A172 (cell line): Measurements from ENCODE around the gene IRX4. TPM values are rescaled to one million over a fixed set of nuclear protein-coding genes. Genes with fewer than 3 reads are reported as not detected.

Experiments
- DNase-seq: peaks from one replicate; pipeline ENCODE4 v3.0.0-alpha.2; 2015; ENCODE audit warnings: low spot score
- total RNA-seq: library from RNA; depleted of rRNA; stranded (reverse); fragments of >200 nt; shearing (Covaris generic); gene quantifications from 2 replicates; pipeline ENCODE4 v1.2.3, GENCODE V29; 2014; rRNA removed

IRX4 gene
- not detected in 2 replicates for total RNA-seq

DNA sequence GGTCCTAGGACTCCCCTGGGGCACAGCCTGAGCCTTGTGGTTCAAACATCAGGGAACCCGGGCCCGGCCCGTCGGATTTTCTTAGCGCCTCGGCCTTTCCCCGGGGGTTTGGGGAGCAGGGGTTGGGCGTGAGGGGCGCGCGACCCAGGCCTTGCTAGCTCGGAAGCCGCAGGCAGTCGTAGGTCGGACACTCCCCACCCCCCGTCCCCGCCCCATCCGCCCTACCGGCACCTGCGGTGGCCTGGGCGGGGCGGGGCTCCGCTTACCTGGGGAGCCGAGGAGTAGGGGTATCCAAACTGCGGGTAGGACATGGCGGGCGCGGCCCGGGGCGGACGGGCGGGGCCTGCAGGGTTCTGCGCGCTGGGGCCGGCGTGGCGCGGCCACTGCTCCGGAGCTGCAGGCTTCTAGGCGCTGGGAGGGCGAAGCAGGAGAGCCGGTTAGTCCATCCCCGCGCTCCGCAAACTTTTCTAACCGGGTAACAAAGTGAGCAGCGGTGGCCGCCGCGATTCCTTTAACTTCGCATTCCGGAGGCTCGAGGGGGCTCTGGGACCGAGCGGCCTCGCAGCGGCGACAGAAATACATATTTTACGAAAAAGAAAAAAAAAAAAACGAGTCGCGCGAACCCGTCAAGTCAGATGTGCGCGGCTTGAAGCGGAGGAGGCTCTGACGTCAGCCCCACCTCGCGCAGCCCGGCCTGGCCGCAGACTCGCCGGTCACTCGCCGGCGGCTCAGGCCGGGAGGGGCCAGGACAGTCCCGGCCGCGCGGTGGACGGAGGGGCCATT is at the start of gene IRX4:
IRX4 (minus strand) TSS at position 589 of the 783 bp plus-strand sequence; CDS start at position 311, 278 bp downstream.
- no peak for DNase-seq

DNA sequence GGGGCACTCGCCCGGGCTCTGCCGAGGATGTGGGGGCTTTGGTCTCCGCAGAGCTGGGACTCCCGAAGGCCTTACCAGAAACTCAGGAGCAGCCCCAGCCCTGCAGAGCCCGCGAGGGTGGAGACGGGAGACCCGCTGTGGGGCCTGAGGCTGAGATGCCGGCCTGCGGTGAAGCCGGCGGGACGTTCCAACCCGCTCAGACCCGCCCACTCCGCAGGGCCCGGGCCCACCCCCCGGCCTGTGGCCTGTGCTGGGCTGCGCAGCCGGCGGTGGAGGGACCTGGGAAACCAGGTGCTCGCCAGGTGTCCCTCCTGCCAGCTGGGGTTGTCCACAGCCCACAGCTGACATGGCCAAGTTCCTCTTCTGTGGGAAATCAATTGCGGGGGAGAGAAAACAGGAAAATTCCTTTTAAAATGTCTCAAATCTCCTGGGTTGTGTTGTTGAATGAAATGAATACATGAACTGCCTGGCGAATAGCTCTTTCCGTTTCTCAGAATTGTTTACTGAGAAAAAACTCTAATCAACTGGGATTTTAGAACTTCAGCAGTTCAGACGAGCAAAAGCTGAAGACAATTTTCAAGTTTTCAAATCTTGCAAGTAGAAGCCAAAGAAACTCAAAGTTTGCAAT is 49.0 kb upstream of the IRX4 start:
- no peak for DNase-seq

DNA sequence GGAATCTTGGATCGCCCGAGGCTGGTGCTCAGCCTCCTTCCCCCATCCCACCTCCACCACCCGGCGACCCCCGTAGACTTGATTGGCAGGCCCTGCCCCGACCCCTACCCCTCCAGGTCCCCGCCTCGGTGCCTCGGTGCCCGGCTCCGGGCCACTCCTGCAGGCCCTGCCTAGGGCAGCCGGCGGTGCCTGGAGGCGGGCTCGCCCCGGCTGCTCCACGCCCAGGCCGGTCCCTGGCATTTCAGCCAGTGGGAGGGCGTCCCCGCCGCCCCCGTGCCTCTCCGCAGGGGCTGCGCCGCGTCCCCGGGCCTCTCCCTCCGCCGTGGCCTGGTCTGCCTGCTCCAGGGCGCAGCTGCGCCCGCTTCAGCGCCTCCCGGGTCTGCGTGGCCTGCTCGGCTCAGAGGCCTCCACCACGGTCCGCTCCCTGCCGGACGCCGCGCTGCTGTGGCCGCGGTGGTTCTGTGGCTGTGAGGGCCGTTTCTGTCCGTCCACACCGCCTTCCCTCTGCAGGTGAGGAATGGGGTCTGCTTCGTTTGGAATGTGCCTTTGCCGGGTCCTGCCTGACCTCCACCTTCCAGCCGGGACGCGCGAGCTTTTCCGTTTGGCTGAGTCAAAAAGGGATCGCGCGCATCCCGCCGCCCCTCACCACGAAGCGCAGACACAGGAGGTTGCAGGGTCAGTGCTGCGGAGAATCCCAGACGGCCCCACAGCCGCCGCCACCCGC is 48.3 kb upstream of the IRX4 start:
- DNase-seq: no peak

DNA sequence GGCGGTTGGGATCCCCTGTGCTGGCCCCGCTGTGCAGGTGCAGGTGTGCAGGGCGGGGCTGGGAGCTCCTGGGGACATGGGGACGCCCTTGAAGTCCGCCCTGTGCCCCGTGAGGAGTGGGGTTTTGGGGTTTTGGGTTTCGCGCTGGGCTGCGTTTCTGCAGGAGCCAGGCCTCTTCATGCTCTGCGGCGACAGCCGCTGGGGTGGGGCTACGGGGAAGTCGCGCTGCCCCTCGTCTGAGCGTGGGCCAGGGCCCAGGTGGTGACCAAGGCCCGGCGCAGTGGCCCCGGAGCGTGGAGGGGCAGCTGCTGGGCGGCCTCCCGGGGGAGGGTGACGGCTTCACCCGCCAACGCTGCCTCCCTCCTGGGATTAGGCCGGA is 47.8 kb upstream of the IRX4 start:
- DNase-seq: no peak

DNA sequence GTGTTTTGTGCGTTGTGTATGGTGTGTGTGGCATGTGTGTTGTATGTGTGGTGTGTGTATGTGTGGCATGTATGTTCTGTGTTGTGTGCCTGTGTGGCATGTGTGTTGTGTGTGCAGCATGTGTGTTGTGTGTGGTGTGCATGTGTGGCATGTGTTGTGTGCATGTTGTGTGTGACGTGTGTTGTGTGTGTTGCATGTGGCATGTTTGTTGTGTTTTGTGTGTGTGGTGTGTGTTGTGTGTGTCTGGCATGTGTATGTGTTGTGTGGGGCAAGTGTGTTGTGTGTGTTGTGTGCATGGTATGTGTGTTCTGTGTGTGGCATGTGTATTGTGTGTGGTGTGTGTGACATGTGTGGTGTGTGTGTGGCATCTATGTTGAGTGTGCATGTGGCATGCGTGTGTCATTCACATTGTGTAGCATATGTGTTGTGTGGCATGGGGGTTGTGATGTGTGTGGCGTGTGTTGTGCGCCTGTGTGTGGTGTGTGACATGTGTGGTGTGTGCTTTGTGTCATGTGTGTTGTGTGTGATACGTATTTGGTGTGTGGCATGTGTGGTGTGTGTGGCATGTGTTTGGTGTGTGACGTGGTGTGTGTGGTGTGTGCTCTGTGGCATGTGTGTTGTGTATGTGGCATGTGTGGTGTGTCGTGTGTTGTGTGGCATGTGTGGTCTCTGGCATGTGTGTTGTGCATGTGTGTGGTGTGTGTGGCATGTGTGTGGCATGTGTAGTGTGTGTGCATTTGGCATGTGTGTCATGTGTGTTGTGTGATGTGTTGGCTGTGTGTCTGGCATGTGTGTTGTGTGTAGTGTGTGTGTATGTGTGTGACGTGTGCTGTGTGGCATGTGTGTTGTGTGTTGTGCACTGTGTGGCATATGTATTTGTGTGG is 46.6 kb upstream of the IRX4 start:
- DNase-seq: no peak

DNA sequence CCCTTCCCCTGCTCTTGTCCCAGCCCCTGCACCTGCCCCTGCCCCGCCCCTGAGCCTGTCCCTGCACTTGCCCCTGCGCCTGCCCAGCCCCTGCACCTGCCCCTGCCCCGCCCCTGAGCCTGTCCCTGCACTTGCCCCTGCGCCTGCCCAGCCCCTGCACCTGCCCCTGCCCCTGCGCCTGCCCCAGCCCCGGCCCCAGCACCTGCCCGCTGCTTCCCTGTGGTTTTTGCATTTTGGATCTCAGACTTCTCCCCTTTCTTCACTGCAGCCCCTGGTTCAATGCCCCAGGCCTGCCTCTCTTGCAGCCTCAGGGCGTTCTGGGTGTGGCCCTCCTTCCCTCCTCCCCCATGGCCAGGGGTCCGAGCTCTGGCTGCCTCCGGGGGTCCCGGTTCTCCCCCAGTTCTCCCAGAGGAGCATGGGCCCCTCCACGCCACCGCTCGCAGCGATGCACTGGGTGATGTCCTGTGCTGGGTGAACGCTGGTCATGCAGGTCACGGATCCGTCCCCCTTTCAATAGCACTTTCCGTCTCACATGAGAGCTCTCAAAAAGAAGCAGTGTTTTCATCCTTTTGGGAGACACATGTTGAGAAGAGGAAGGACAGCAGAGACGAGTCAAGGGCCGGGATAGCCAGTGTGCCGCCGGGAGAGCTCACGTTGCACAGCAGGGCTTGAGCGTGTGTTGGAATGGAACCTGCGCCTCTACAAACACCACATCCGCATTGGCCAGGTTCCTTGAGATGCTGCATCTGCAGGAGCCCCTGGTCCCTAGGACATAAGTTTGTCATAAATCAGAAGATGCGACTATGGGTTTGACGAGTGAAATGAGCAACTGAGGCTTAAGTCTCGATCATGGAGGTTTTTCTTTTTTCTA is 44.0 kb upstream of the IRX4 start:
- no peak for DNase-seq

DNA sequence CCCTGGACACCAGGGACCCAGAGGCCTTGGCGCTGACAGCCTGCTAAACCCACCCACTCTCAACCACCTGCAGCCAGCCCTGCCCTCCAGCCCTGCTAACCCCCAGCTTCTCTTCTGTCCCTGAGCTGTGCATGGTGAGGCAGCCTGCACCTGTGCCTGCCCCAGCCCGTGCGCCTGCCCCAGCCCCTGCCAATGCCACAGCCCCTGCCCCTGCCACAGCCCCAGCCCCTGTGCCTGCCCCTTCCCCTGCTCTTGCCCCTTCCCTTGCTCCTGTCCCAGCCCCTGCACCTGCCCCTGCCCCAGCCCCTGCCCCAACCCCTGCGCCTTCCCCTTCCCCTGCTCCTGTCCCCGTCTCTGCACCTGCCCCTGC is 43.3 kb upstream of the IRX4 start:
- no peak for DNase-seq

DNA sequence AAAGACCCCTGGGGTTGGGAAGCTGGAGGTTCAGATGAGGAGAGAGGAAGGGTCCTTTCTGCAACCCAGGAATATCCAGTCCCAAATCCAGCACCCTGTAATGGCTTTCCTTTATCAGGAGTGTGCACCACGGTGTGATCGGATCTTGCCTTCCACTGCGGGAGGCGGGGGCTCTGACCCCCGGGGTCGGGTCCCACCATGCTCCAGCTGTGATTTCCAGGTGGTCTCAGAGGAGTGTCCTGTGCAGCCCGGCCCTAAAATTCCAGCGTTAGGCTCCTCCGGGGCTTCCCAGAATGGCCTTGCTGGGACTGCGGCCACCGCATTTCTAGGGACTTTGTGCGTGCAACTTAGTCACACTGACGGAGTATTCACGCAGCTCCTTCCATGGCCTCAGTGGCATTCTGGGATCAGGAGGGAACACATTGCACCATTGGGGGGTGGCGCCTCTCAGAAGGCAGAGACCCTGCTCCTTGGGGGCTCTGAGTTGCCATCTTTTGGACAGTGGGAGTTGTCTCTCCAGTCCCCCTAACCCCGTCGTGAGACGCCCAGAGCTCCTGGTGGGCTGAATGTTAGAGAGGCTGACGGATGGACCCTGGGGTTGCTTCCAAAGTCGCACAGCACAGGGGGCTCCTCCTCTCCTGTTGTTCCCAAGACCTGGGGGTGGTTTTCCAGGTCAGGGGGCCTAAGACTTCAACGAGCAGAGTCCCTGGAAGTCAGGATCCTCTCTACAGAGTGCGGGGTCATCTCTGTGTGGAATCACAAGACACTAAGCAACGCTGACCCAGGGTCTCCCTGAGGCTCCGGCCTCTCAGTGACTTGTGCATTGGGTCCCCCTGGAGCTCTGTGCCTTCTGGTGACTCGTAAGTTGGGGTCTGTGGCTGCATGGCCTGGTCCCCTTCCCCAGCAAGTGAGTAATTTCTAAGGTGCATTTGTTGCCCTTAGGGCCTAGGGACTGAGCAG is 42.7 kb upstream of the IRX4 start:
- DNase-seq: no peak

DNA sequence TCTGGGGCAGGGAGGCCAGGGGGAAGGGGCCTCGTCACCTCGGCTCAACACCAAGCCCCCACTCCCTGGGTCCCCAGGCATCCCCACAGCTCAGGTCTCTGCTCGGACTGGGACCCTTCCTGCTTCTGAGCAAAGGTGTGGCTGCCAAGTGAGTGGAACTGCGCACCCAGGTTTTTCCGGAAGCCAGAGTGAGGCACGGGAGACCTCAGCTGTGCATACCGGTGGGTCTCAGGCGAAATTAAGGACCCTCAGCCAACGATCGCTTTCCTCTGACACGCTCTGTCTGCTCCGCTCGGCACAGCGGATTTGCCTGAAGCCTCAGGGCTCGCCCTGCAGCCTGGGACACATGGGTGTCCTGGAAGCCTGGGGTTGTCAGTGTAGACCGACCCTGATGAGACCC is 41.0 kb upstream of the IRX4 start:
- no peak for DNase-seq

DNA sequence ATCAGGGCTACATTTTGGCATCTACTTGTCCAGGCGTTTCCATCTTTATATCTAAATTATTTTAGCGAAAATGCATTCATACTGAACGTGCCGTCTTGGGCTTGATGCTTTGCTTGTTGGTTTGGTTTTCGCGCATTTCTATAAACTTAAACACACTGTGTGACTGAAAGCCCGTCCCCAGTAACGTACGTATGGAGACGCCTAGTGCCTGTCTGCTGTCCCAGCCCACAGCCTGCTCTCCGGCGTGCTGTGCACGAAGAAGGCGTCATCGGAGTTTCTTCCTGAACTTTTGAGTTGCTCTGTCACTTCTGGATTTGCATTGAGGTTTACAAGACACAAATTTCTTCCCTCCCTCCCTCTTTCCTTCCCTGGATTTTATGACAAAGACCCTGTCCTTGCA is 40.6 kb upstream of the IRX4 start:
- no peak for DNase-seq

DNA sequence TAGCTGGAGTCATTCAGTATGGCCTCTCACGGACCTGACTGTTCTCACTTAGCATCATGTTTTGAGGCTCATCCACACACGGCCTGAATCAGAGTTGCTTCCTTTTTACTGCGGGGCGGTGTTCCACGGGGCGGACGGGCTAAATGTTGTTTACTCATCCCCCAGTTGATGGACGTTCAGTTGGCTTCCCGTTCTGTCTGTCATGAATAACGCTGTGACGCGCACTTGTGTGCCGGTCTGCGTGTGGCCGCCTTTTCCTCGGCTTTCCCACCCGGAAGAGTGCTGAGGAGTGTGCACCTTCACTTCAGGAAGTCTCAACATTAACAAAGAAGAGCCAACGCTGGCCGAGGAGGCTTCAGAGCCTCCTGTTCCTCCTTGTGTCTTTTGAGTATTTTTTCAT is 39.0 kb upstream of the IRX4 start:
- no peak for DNase-seq

DNA sequence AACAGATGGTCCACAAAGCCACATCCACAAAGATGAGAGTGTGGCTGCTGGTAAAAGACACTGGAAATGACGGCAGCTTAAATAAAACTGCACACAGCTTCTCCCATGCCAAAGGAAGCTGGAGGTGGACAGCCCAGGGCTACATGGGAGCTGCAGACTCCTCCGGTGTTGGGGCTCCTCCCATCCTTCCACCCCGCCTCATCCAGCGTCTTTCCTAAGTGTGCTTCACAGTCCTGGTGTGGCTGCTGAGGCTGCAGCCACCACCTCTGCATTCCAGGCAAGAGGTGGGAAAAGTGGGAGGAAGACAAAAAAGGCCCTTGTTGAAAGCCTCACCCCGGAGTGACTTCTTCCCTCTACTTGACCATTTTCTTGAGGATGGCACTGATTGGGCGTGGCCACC is 37.0 kb upstream of the IRX4 start:
- no peak for DNase-seq

DNA sequence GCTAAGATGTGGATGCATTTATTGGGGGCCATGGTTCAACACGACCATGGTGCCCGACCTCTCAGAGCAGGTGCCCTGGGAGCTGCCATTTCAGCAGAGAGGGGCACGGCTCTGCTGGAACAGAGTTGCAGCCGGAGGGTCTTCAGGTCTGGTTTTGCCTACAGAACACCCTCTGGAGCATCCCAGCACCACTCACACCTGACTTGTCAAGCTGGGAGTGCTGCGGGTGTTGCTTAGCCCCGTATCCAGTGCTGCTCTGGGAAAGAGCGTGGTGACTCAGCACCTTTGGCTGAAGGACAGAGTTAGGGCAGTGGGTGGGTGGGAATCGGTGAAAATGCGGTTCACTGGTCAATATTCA is 36.5 kb upstream of the IRX4 start:
- no peak for DNase-seq

DNA sequence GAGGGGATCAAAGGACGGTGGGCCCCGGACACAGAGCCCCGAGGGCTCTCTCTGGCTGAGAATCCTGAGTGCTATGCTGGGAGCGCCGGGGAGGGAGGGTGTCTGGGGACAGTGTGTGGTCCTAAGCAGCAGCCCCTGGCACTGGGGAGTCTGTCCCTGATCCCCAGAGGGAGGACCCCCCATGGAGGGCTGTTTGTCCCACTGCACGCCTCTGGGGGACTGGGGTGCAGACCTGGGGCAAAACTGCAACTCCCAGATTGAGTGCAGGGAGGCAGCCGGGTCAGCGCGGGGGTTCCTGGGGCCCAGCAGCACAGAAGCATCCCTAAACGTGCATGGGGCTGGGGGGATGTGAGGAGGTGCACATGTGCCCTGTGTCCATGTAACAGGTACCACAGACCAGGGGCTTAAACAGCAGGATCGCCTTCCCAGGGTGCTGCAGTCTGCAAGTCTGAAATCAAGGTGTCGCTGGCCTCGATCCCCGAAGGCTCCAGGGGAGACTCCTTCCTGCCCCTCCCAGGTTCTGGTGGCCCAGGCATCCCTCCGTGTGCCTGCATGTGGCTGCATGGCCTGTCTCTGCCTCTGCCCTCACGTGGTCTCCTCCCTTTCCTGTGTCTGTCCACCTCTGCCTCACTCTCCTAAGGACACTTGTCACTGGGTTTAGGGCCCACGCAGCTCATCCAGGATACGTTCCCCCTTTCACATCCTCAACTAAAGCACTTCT is 35.9 kb upstream of the IRX4 start:
- DNase-seq: no peak

DNA sequence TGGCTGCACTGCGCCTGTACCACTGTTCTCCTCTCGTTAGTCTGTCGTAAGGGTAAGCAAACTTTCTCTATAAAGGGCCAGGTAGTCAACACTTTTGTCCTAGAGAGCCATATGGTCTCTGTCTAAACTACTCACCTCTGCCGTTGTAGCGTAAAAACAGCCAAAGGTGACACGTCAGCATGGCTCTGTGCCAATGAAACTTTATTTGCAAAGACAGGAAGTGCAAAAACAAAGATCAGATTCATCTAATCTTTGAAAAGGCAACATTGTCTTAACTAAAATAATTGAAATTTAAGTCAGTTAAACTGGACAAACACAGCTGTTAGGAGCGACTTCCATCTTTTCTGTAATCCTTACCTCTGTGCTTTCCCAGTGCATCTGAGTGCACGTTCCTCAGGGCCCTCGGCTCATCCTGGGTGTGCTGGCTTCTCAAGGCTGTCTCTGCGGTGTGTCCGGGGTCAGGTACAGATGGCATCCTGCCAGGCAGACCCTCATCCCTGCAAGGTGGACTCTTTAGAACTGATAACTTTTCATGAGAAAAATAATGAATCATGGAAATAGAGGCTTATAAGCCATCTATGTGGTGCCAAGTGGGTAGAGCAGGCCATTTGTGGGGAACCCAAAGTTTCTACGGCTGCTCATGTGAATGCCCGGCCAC is 35.2 kb upstream of the IRX4 start:
- DNase-seq: no peak

DNA sequence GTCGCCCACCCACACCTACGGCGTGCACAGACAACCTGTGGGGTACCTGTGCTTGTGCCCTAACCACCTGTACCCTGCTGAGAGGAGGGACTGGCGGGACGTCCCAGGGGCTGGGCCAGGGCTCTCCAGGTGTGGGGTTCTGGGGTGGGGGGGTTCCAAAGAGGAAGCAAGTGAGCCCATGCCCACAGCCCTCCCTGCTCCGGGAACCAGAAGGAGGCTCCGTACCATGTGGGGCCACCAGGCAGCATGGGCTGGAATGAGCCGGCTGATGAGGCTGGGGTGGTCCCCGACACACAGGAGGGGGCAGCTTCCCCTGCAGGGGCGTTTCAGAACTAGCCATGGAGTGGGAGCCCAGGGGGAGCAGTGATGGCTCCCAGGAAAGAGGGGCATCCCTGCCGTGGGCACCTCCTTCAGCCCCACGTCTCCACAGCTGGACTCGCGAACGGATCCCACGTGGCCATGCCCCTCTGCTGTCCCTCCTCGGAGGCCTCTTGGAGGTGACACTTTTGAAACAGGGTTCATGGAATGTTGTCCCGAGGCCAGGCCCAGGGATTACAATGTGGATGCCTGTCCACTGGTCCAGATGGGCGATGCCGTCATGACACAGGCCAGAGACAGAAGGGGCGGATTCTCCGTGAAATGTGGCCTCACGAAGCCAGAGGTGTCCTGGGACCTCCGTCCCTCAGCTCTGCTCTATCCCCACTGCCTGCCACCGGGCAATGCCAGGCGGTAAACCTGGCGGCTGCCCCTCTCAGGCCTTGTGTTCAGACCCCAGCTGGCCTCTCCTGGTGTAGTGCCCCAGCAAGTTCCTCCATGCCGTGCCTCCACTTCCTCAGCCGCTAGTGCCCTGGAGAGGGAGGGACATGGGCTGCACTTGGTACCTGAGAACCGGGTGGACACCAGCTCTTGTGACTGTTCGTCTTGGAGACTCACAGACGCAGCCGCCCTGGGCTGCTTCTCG is 33.6 kb upstream of the IRX4 start:
- no peak for DNase-seq

DNA sequence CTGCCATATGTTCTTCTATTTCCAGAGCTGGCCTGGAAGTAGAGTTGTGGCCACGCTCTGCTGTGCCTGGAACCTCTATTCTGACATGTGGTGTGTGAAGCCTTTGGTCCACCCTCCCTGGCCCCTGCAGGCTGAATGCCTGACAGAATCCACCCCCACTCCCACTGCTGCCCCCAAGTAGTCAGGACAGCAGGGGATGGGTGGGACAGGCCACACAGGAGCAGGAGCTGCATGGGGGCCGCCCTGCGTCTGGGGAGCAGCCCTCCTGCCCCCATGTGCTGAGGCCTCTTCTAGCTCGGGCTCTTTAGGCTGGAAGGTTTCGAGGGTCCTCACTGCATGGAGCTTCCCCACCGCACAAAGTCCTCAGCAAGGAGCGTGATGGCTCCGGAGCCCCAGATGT is 32.6 kb upstream of the IRX4 start:
- DNase-seq: no peak

DNA sequence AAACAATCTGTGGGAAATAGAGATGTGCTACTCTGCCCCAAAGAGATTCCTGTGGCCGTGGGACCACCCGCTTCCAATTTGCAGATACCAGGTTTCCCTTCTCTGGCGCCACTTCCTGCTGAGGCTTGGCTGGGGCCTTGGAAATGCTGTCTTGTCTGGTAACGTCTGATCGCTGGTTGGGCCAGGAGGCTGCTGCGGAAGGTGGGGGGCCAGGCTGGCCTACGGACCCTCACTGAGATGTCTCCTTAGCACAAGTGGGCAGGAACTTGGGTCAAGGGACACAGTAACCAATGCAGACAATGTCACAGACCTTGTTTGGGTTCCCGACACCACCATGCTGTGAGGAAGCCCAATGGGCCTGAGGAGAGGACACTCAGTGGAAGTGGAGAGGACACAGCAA is 31.7 kb upstream of the IRX4 start:
- DNase-seq: no peak
